Neural cell (in vitro differentiated cells): ENCODE measurements around the gene WBP1.

ENCODE experiments used
- CTCF ChIP-seq: fragments of 450-650 bp; IDR thresholded peaks from 2 replicates; pipeline ENCODE4 v1.5.1; 2014; ENCODE audit warnings: antibody characterized with exemption, mild to moderate bottlenecking, moderate library complexity; ENCODE audit not compliant: poor library complexity, severe bottlenecking
- EZH2 ChIP-seq: fragments of 200-600, 300-800 bp; shearing (Covaris generic), sonication (generic); IDR thresholded peaks from 2 replicates; pipeline ENCODE4 v1.6.1; 2014; ENCODE audit warnings: antibody characterized with exemption, low read length, borderline replicate concordance, mild to moderate bottlenecking; ENCODE audit not compliant: insufficient read depth, poor library complexity, severe bottlenecking

DNA sequence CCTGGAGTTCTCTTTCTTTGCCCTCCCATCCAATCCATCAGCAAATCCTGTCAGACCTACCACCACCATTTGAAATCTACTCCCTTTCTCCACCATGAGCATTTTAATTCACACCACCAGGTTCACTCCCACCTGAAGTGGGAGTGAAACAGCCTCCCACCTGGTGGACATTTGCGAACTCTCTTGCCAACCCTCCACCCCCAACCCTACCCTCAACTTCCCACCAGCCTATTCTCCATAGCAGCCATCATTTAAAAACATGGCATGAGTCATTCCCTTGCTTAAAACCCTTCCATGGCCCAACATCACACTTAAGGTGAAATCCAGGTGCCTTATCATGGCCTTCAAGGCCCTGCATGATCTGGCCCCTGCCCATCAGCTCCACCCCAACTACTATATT is 20.0 kb upstream of the WBP1 start:
- no peak for TF ChIP-seq CTCF
- TF ChIP-seq EZH2 = no peak
